ENCODE data around the gene SPTBN1. TPM values are rescaled to one million over a fixed set of nuclear protein-coding genes. Genes with fewer than 3 reads are reported as not detected.
A peak's percentile ranks its signal among the peaks of the same experiment; 100 is the strongest.

SPTBN1 gene
- total and polyA plus RNA-seq, 2 of the 13 experiments (the other 11 are each of a cell fraction or from before 2014, with no cell fraction given), result 123 to 299 TPM

DNA sequence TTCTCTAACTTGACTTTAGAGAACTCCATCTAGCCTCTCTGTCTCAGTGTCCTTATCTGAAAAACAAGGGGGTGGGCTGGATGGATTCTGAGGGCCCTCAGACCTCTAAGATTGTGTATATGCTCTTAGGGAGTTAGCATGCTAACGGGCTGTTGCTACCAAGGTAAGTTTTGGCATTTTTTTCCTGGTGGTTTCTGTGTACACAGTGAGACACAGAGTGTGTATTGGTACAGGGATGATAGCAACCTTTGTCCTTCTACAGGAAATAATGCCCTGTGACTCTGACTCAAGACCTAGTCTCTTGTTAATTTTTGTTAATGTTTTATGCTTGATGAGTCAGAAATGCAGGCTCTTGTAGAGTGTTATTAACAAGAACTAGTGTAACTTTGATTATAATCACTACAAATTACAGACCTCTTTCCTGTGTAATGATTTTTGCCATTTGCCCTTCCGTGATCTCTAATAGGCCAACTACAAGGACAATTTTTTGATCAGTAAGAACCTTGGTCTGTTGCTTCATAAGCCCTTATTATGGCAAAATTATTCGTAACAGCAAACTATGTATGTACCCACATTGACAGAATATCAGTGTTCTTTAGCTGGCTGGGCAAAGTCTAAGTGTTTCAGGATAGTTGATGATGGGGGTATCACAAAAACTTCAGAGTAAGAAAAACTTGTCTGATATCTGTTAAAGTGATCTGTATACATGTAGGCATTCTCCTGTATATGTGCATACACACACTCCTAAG lies 89.7 kb downstream of the SPTBN1 start (continued):
- TF ChIP-seq ZNF572 (CRISPR knock-in tag; IDR thresholded peaks at IDR 0.05) (no peak), NCOA5 (CRISPR knock-in tag; IDR thresholded peaks at IDR 0.05) (no peak), NFE2 (CRISPR knock-in tag; IDR thresholded peaks at IDR 0.05) (no peak), ZBTB42 (CRISPR knock-in tag; IDR thresholded peaks at IDR 0.05) (no peak), KLF9 (CRISPR knock-in tag; IDR thresholded peaks at IDR 0.05; ENCODE audit: low read depth) (no peak), ZNF788 (CRISPR knock-in tag; IDR thresholded peaks at IDR 0.05; ENCODE audit: borderline replicate concordance) (no peak), ZSCAN22 (CRISPR knock-in tag; IDR thresholded peaks at IDR 0.05) (no peak), MLLT10 (CRISPR knock-in tag; IDR thresholded peaks at IDR 0.05) (no peak), TSC22D2 (CRISPR knock-in tag; IDR thresholded peaks at IDR 0.05; ENCODE audit: borderline replicate concordance) (no peak), XRCC5 (optimal IDR thresholded peaks at IDR 0.05; ENCODE audit: low read length) (no peak), MATR3 (CRISPR knock-in tag; IDR thresholded peaks at IDR 0.05) (no peak), SOX6 (IDR thresholded peaks at IDR 0.05) (no peak), SOX6 (CRISPR knock-in tag; IDR thresholded peaks at IDR 0.05) (peak; percentile 92), ZNF263 (CRISPR knock-in tag; IDR thresholded peaks at IDR 0.05) (no peak), ZKSCAN1 (IDR thresholded peaks at IDR 0.05; ENCODE audit: low read length) (no peak), ZNF773 (CRISPR knock-in tag; IDR thresholded peaks at IDR 0.05; ENCODE audit: borderline replicate concordance) (no peak)
- TF ChIP-seq, protein P1, sequence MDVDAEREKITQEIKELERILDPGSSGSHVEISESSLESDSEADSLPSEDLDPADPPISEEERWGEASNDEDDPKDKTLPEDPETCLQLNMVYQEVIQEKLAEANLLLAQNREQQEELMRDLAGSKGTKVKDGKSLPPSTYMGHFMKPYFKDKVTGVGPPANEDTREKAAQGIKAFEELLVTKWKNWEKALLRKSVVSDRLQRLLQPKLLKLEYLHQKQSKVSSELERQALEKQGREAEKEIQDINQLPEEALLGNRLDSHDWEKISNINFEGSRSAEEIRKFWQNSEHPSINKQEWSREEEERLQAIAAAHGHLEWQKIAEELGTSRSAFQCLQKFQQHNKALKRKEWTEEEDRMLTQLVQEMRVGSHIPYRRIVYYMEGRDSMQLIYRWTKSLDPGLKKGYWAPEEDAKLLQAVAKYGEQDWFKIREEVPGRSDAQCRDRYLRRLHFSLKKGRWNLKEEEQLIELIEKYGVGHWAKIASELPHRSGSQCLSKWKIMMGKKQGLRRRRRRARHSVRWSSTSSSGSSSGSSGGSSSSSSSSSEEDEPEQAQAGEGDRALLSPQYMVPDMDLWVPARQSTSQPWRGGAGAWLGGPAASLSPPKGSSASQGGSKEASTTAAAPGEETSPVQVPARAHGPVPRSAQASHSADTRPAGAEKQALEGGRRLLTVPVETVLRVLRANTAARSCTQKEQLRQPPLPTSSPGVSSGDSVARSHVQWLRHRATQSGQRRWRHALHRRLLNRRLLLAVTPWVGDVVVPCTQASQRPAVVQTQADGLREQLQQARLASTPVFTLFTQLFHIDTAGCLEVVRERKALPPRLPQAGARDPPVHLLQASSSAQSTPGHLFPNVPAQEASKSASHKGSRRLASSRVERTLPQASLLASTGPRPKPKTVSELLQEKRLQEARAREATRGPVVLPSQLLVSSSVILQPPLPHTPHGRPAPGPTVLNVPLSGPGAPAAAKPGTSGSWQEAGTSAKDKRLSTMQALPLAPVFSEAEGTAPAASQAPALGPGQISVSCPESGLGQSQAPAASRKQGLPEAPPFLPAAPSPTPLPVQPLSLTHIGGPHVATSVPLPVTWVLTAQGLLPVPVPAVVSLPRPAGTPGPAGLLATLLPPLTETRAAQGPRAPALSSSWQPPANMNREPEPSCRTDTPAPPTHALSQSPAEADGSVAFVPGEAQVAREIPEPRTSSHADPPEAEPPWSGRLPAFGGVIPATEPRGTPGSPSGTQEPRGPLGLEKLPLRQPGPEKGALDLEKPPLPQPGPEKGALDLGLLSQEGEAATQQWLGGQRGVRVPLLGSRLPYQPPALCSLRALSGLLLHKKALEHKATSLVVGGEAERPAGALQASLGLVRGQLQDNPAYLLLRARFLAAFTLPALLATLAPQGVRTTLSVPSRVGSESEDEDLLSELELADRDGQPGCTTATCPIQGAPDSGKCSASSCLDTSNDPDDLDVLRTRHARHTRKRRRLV (CRISPR knock-in tag; IDR thresholded peaks at IDR 0.05), result no peak
- TF ChIP-seq, protein P2, sequence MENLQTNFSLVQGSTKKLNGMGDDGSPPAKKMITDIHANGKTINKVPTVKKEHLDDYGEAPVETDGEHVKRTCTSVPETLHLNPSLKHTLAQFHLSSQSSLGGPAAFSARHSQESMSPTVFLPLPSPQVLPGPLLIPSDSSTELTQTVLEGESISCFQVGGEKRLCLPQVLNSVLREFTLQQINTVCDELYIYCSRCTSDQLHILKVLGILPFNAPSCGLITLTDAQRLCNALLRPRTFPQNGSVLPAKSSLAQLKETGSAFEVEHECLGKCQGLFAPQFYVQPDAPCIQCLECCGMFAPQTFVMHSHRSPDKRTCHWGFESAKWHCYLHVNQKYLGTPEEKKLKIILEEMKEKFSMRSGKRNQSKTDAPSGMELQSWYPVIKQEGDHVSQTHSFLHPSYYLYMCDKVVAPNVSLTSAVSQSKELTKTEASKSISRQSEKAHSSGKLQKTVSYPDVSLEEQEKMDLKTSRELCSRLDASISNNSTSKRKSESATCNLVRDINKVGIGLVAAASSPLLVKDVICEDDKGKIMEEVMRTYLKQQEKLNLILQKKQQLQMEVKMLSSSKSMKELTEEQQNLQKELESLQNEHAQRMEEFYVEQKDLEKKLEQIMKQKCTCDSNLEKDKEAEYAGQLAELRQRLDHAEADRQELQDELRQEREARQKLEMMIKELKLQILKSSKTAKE (CRISPR knock-in tag; IDR thresholded peaks at IDR 0.05; ENCODE audit: borderline replicate concordance), result no peak
- TF ChIP-seq, protein P3, sequence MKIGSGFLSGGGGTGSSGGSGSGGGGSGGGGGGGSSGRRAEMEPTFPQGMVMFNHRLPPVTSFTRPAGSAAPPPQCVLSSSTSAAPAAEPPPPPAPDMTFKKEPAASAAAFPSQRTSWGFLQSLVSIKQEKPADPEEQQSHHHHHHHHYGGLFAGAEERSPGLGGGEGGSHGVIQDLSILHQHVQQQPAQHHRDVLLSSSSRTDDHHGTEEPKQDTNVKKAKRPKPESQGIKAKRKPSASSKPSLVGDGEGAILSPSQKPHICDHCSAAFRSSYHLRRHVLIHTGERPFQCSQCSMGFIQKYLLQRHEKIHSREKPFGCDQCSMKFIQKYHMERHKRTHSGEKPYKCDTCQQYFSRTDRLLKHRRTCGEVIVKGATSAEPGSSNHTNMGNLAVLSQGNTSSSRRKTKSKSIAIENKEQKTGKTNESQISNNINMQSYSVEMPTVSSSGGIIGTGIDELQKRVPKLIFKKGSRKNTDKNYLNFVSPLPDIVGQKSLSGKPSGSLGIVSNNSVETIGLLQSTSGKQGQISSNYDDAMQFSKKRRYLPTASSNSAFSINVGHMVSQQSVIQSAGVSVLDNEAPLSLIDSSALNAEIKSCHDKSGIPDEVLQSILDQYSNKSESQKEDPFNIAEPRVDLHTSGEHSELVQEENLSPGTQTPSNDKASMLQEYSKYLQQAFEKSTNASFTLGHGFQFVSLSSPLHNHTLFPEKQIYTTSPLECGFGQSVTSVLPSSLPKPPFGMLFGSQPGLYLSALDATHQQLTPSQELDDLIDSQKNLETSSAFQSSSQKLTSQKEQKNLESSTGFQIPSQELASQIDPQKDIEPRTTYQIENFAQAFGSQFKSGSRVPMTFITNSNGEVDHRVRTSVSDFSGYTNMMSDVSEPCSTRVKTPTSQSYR (CRISPR knock-in tag; IDR thresholded peaks at IDR 0.05; ENCODE audit: borderline replicate concordance), result no peak
